Neural cell (in vitro differentiated cells): ENCODE results near the gene GEMIN2. TPM values are rescaled to one million over a fixed set of nuclear protein-coding genes. Genes with fewer than 3 reads are reported as not detected.

Source experiments
- H2AFZ ChIP-seq: fragments of 200-600, 300-800 bp; sonication (generic), shearing (Covaris generic); 2 replicates; pipeline ENCODE4 v1.6.0; 2014; ENCODE audit warnings: low read depth, mild to moderate bottlenecking, antibody characterized with exemption, low read length, moderate library complexity
- H3F3A ChIP-seq: fragments of 200-600 bp; shearing (Covaris generic); 2 replicates; pipeline ENCODE4 v1.6.1; 2016; ENCODE audit warnings: mild to moderate bottlenecking, moderate library complexity, mixed read lengths, antibody characterized with exemption, low read length; ENCODE audit not compliant: insufficient read depth, poor library complexity, severe bottlenecking
- H3K27ac ChIP-seq: fragments of 200-600, 300-800 bp; sonication (generic), shearing (Covaris generic); 2 replicates; pipeline ENCODE4 v1.5.1; 2014; ENCODE audit warnings: mild to moderate bottlenecking, low read length, moderate library complexity
- H3K27me3 ChIP-seq: fragments of 300-800, 200-600 bp; sonication (generic), shearing (Covaris generic); 2 replicates; pipeline ENCODE4 v1.6.0; 2014; ENCODE audit warnings: mild to moderate bottlenecking, low read depth, low read length, moderate library complexity; ENCODE audit not compliant: insufficient read depth
- H3K36me3 ChIP-seq: fragments of 300-800, 200-600 bp; sonication (generic), shearing (Covaris generic); 2 replicates; pipeline ENCODE4 v1.5.1; 2014; ENCODE audit warnings: mild to moderate bottlenecking, antibody characterized with exemption, low read length, moderate library complexity; ENCODE audit not compliant: insufficient read depth
- H3K4me2 ChIP-seq: fragments of 300-800, 200-600 bp; sonication (generic), shearing (Covaris generic); 2 replicates; pipeline ENCODE4 v1.6.0; 2014; ENCODE audit warnings: mild to moderate bottlenecking, low read length
- H3K4me3 ChIP-seq: fragments of 300-800, 200-600 bp; sonication (generic), shearing (Covaris generic); 2 replicates; pipeline ENCODE4 v1.5.1; 2014; ENCODE audit warnings: mild to moderate bottlenecking, low read length, moderate library complexity
- H3K79me2 ChIP-seq: fragments of 200-600 bp; shearing (Covaris generic); replicated peaks from 2 replicates; pipeline ENCODE4 v1.6.0; 2014; ENCODE audit warnings: mild to moderate bottlenecking, low read length, moderate library complexity; ENCODE audit not compliant: insufficient read depth
- H3K9ac ChIP-seq: fragments of 300-800, 200-600 bp; sonication (generic), shearing (Covaris generic); 2 replicates; pipeline ENCODE4 v1.6.1; 2016; ENCODE audit warnings: mild to moderate bottlenecking, low read length, mixed read lengths
- H3K9me2 ChIP-seq: fragments of 200-600 bp; shearing (Covaris generic); 2 replicates; pipeline ENCODE4 v1.6.1; 2016; ENCODE audit warnings: mild to moderate bottlenecking, low read length, mixed read lengths; ENCODE audit not compliant: insufficient read depth
- H3K9me3 ChIP-seq: fragments of 200-600, 300-800 bp; sonication (generic), shearing (Covaris generic); 2 replicates; pipeline ENCODE4 v1.6.1; 2016; ENCODE audit warnings: mild to moderate bottlenecking, mixed run types, low read length, moderate library complexity, mixed read lengths
- H4K20me1 ChIP-seq: fragments of 200-600 bp; shearing (Covaris generic); 2 replicates; pipeline ENCODE4 v1.6.1; 2016; ENCODE audit warnings: mild to moderate bottlenecking, mixed run types; ENCODE audit not compliant: insufficient read depth
- EP300 ChIP-seq: fragments of 450-650 bp; conservative IDR thresholded peaks from 2 replicates; pipeline ENCODE4 v1.6.1; 2014; ENCODE audit warnings: antibody characterized with exemption, mild to moderate bottlenecking, moderate library complexity; ENCODE audit not compliant: poor library complexity, severe bottlenecking
- EZH2 ChIP-seq: fragments of 200-600, 300-800 bp; shearing (Covaris generic), sonication (generic); IDR thresholded peaks from 2 replicates; pipeline ENCODE4 v1.6.1; 2014; ENCODE audit warnings: antibody characterized with exemption, low read length, borderline replicate concordance, mild to moderate bottlenecking; ENCODE audit not compliant: insufficient read depth, poor library complexity, severe bottlenecking
- MXI1 ChIP-seq: fragments of 450-650 bp; conservative IDR thresholded peaks from 2 replicates; pipeline ENCODE4 v1.6.1; 2014; ENCODE audit warnings: antibody characterized with exemption, mild to moderate bottlenecking; ENCODE audit not compliant: poor library complexity, severe bottlenecking
- POLR2AphosphoS5 ChIP-seq: IDR thresholded peaks from 2 replicates; pipeline ENCODE4 v1.6.1; 2012
- RAD21 ChIP-seq: fragments of 450-650 bp; conservative IDR thresholded peaks from 2 replicates; pipeline ENCODE4 v1.6.1; 2014; ENCODE audit warnings: antibody characterized with exemption, mild to moderate bottlenecking, moderate library complexity
- SMC3 ChIP-seq: fragments of 450-650 bp; conservative IDR thresholded peaks from 2 replicates; pipeline ENCODE4 v1.6.1; 2014; ENCODE audit warnings: antibody characterized with exemption, mild to moderate bottlenecking, moderate library complexity; ENCODE audit not compliant: poor library complexity
- TAF1 ChIP-seq: IDR thresholded peaks from 2 replicates; pipeline ENCODE4 v1.6.1; 2012; ENCODE audit warnings: low read depth
- polyA plus RNA-seq: library from polyadenylated mRNA; depleted of rRNA; stranded (reverse); fragments of >200 nt; gene quantifications from 2 replicates; pipeline ENCODE4 v1.2.3, GENCODE V29; 2014
- TF ChIP-seq, protein P1 (sequence below): IDR thresholded peaks from 2 replicates; pipeline ENCODE4 v1.6.1; 2012; ENCODE audit warnings: borderline replicate concordance
- TF ChIP-seq, protein P2 (sequence below): fragments of 450-650 bp; IDR thresholded peaks from 2 replicates; pipeline ENCODE4 v1.5.1; 2014; ENCODE audit warnings: antibody characterized with exemption, mild to moderate bottlenecking, moderate library complexity; ENCODE audit not compliant: poor library complexity, severe bottlenecking

GEMIN2 gene
- polyA plus RNA-seq, 1 donor from 2014 or later, result 88.2 TPM

DNA sequence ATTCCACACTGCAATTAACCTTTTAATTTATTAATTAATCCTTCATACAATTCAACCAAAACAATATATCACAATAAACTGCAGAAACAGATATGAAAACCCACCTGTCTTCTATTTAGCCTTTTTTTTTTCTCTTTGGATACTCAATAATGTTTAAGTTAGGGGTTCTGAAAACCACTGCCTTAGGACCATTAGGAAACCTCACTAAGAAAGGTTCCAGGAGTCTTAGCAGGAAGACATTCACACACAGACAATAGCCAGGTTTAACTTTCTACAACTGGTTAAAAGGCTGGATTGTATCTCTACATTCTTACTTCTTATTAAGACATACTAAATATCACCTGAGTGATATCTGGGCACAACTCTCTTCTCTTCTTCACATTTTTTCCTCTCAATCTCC is 14.4 kb upstream of the GEMIN2 start:
- Histone ChIP-seq H3K9ac (no peak overlapping the region), H3K4me2 (peak overlapping the region; percentile 55), H4K20me1 (no peaks in the 10 kb centered on the region), H3K9me2 (no peaks in the 10 kb centered on the region), H3K4me3 (peak overlapping the region; percentile 34), H3K27me3 (no peaks in the 10 kb centered on the region), H3K36me3 (peaks cover 4% of the 10 kb centered on the region), H3K79me2 (peaks cover 45% of the 10 kb centered on the region), H2AFZ (no peak overlapping the region), H3F3A (no peaks in the 10 kb centered on the region), H3K27ac (no peak overlapping the region), H3K9me3 (no peaks in the 10 kb centered on the region)
- TF ChIP-seq MXI1 (no peak), RAD21 (no peak), SMC3 (no peak), TAF1 (no peak), POLR2AphosphoS5 (no peak), EZH2 (no peak), EP300 (no peak)
- TF ChIP-seq, protein P1, sequence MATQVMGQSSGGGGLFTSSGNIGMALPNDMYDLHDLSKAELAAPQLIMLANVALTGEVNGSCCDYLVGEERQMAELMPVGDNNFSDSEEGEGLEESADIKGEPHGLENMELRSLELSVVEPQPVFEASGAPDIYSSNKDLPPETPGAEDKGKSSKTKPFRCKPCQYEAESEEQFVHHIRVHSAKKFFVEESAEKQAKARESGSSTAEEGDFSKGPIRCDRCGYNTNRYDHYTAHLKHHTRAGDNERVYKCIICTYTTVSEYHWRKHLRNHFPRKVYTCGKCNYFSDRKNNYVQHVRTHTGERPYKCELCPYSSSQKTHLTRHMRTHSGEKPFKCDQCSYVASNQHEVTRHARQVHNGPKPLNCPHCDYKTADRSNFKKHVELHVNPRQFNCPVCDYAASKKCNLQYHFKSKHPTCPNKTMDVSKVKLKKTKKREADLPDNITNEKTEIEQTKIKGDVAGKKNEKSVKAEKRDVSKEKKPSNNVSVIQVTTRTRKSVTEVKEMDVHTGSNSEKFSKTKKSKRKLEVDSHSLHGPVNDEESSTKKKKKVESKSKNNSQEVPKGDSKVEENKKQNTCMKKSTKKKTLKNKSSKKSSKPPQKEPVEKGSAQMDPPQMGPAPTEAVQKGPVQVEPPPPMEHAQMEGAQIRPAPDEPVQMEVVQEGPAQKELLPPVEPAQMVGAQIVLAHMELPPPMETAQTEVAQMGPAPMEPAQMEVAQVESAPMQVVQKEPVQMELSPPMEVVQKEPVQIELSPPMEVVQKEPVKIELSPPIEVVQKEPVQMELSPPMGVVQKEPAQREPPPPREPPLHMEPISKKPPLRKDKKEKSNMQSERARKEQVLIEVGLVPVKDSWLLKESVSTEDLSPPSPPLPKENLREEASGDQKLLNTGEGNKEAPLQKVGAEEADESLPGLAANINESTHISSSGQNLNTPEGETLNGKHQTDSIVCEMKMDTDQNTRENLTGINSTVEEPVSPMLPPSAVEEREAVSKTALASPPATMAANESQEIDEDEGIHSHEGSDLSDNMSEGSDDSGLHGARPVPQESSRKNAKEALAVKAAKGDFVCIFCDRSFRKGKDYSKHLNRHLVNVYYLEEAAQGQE, result no peak
- TF ChIP-seq, protein P2, sequence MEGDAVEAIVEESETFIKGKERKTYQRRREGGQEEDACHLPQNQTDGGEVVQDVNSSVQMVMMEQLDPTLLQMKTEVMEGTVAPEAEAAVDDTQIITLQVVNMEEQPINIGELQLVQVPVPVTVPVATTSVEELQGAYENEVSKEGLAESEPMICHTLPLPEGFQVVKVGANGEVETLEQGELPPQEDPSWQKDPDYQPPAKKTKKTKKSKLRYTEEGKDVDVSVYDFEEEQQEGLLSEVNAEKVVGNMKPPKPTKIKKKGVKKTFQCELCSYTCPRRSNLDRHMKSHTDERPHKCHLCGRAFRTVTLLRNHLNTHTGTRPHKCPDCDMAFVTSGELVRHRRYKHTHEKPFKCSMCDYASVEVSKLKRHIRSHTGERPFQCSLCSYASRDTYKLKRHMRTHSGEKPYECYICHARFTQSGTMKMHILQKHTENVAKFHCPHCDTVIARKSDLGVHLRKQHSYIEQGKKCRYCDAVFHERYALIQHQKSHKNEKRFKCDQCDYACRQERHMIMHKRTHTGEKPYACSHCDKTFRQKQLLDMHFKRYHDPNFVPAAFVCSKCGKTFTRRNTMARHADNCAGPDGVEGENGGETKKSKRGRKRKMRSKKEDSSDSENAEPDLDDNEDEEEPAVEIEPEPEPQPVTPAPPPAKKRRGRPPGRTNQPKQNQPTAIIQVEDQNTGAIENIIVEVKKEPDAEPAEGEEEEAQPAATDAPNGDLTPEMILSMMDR, result no peak

DNA sequence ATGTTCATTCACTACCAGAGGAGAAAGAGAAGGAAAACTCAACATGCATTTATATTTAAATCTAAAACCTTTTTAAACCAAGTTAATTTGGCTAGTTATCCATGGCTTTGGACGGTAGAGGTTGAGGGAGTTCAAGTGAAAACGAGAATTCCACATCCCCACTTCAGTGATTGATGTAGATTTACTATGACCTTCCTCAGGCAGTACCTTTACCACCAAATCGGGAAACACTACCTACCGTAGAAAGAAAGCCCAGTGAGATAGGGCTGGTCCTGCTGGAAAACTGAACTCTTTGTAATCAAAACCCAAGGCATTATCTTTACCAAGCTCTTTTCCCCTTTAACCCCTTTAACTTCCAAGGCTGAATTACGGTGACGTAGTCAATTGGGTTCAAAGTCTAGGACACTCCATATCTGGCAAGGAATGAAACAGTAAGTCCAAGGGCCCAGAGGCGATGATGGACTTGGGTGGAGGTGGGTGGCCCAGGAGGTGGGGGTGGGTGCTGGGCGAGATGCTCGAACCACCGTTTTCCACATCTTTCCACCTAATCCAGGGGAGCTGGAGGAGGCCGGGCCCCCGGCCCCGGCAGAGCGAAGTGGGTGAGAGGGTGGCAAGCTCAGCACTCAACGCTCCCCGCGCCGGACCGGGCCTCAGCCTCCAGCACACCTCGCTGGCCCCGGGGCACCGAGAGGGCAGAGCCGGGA is 11.7 kb upstream of the GEMIN2 start:
- Histone ChIP-seq H3K27ac (peak overlapping the region; percentile 72), H3K9ac (peak overlapping the region; percentile 89), H3K4me2 (peak overlapping the region; percentile 76), H3K79me2 (peaks cover 40% of the 10 kb centered on the region), H3K9me2 (no peaks in the 10 kb centered on the region), H3K9me3 (no peaks in the 10 kb centered on the region), H4K20me1 (no peaks in the 10 kb centered on the region), H3K36me3 (peaks cover 4% of the 10 kb centered on the region), H3F3A (no peaks in the 10 kb centered on the region), H2AFZ (peak overlapping the region; percentile 97), H3K27me3 (no peaks in the 10 kb centered on the region), H3K4me3 (peak overlapping the region; percentile 93)
- TF ChIP-seq, protein P2, result no peak
- TF ChIP-seq RAD21 (no peak), EZH2 (no peak), POLR2AphosphoS5 (no peak), SMC3 (no peak)
- TF ChIP-seq, protein P1, result no peak
